Activated CD8-positive, alpha-beta T cell treated with anti-CD3 and anti-CD28 coated beads for 36 hours (primary cell): ENCODE data around the gene WDR4. TPM values are rescaled to one million over a fixed set of nuclear protein-coding genes. Genes with fewer than 3 reads are reported as not detected.
A peak's percentile ranks its signal among the peaks of the same experiment; 100 is the strongest.
"Not testable (repeated sequence)": the region's sequence is repeated elsewhere in the genome, so short reads cannot be mapped to it uniquely, and the experiment has no call there.

Source experiments
- ATAC-seq: fragments of 200-7000 bp; cut with Tn5 transposase; one replicate; pipeline ENCODE4 v1.10.0; 2021; ENCODE audit warnings: mild to moderate bottlenecking, moderate library complexity
- CTCF ChIA-PET: fragments of 350-600 bp; sonication (Branson Sonifier 250); formaldehyde crosslinking; loops from one replicate; lab custom pipeline; 2021; ENCODE audit warnings: antibody characterized with exemption; lab: Charles Lee
- POLR2A ChIA-PET: fragments of 350-600 bp; sonication (Branson Sonifier 250); formaldehyde crosslinking; loops from one replicate; lab custom pipeline; 2021; ENCODE audit warnings: antibody characterized with exemption; lab: Charles Lee
- DNase-seq: peaks from one replicate; pipeline ENCODE4 v3.0.0-alpha.2; 2020
- H3K27ac Mint-ChIP-seq: one replicate; pipeline ENCODE4 v1.8.0; 2021; ENCODE audit warnings: mild to moderate bottlenecking, mixed read lengths
- H3K27me3 Mint-ChIP-seq: one replicate; pipeline ENCODE4 v1.8.0; 2021; ENCODE audit warnings: mixed read lengths
- H3K36me3 Mint-ChIP-seq: one replicate; pipeline ENCODE4 v1.8.0; 2021; ENCODE audit warnings: low read depth, mixed read lengths
- H3K4me1 Mint-ChIP-seq: one replicate; pipeline ENCODE4 v1.8.0; 2021; ENCODE audit warnings: low read depth, mixed read lengths
- H3K4me3 Mint-ChIP-seq: one replicate; pipeline ENCODE4 v1.8.0; 2021; ENCODE audit warnings: mild to moderate bottlenecking, moderate library complexity, mixed read lengths
- H3K9me3 Mint-ChIP-seq: one replicate; pipeline ENCODE4 v1.8.0; 2021; ENCODE audit warnings: mixed read lengths
- intact Hi-C: fragments of 100-400 bp; cut with micrococcal nuclease; formaldehyde crosslinking; loops from one replicate; pipeline ENCODE4 v1.10.0; 2022
- total RNA-seq, 2 experiments: library from RNA; stranded (reverse); gene quantifications; one replicate each; pipeline ENCODE4 v1.2.3, GENCODE V29; 2021
- TF ChIP-seq, protein P1 (sequence below): fragments of 200-600 bp; IDR thresholded peaks from one replicate; pipeline ENCODE4 v1.8.0; 2022; ENCODE audit warnings: antibody characterized with exemption, mild to moderate bottlenecking

WDR4 gene
- total RNA-seq, 2 experiments from 2014 or later: 49.8 to 53.5 TPM

DNA sequence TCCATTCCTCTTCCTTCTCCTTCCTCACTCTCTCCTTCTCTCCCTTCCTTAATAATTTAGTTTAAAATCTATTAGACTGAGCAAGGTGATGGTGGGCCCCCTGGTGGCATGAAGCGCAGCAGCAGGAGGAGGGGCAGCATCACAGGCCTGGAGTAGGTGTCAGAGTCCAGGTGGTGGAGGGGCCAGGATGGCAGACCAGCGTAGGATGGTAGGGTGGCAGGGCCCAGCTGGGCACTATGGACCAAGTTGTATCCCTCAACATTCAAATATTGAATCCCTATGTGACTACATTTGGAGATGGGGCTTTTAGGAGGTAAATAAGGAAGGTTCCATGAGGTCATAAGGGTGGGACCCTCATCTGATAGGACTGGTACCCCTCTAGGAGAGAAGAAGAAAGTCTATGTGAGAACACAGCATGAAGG lies 61.0 kb downstream of the WDR4 start:
- Mint-ChIP-seq H3K36me3 (no peaks in the 10 kb centered on the region), H3K4me1 (peaks cover 2% of the 10 kb centered on the region), H3K27me3 (peaks cover 2% of the 10 kb centered on the region), H3K27ac (no peak overlapping the region), H3K9me3 (peaks cover 2% of the 10 kb centered on the region), H3K4me3 (no peak overlapping the region)
- ChIA-PET CTCF (interaction anchor here (0.7 to 6.0 kb wide), 23 partner anchors 9 to 258 kb away, joined by 3 to 46 read pairs (median 4); no protein-coding TSS in a partner anchor), POLR2A (no interaction called here)
- ATAC-seq (peak; percentile 94), DNase-seq (peak; percentile 80)
- intact Hi-C loops: loop anchor here (5.0 kb wide), 1 partner anchor 226 kb away; no protein-coding TSS in a partner anchor
- TF ChIP-seq, protein P1, sequence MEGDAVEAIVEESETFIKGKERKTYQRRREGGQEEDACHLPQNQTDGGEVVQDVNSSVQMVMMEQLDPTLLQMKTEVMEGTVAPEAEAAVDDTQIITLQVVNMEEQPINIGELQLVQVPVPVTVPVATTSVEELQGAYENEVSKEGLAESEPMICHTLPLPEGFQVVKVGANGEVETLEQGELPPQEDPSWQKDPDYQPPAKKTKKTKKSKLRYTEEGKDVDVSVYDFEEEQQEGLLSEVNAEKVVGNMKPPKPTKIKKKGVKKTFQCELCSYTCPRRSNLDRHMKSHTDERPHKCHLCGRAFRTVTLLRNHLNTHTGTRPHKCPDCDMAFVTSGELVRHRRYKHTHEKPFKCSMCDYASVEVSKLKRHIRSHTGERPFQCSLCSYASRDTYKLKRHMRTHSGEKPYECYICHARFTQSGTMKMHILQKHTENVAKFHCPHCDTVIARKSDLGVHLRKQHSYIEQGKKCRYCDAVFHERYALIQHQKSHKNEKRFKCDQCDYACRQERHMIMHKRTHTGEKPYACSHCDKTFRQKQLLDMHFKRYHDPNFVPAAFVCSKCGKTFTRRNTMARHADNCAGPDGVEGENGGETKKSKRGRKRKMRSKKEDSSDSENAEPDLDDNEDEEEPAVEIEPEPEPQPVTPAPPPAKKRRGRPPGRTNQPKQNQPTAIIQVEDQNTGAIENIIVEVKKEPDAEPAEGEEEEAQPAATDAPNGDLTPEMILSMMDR: peak; percentile 98

DNA sequence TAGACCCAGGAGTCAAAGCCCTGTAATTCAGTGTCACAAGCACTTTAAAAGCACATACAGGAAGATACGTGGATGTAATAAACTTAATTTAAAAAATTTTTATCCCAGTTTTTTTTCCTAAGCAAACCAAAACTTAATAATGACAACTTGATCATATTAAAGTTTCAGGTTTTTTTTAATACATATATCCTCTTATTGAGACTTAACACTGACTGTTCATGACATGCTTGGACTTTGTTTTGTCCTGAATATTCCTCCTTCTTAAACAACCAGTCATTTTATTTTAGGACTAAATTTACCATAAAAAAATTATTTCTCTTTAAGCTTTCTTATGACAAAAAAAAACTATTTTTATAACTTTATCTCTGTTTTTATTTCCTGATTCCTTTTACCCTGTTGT lies 64.1 kb downstream of the WDR4 start:
- no peaks in the 10 kb centered on the region for H3K36me3 Mint-ChIP-seq
- DNase-seq: no peak
- peaks cover 2% of the 10 kb centered on the region for H3K27me3 Mint-ChIP-seq
- H3K9me3 Mint-ChIP-seq: peaks cover 2% of the 10 kb centered on the region
- H3K27ac Mint-ChIP-seq: no peak overlapping the region
- H3K4me1 Mint-ChIP-seq: peaks cover 2% of the 10 kb centered on the region
- intact Hi-C loops: loop anchor here (5.0 kb wide), 1 partner anchor 223 kb away; no protein-coding TSS in a partner anchor
- TF ChIP-seq, protein P1: no peak
- H3K4me3 Mint-ChIP-seq: no peak overlapping the region
- ChIA-PET CTCF (interaction anchor here (1.0 to 2.1 kb wide), 2 partner anchors 221 to 222 kb away, joined by 4 to 5 read pairs; no protein-coding TSS in a partner anchor), POLR2A (interaction anchor here (0.6 to 0.7 kb wide), 2 partner anchors 144 to 459 kb away, joined by 3 read pairs; no protein-coding TSS in a partner anchor)
- no peak for ATAC-seq

DNA sequence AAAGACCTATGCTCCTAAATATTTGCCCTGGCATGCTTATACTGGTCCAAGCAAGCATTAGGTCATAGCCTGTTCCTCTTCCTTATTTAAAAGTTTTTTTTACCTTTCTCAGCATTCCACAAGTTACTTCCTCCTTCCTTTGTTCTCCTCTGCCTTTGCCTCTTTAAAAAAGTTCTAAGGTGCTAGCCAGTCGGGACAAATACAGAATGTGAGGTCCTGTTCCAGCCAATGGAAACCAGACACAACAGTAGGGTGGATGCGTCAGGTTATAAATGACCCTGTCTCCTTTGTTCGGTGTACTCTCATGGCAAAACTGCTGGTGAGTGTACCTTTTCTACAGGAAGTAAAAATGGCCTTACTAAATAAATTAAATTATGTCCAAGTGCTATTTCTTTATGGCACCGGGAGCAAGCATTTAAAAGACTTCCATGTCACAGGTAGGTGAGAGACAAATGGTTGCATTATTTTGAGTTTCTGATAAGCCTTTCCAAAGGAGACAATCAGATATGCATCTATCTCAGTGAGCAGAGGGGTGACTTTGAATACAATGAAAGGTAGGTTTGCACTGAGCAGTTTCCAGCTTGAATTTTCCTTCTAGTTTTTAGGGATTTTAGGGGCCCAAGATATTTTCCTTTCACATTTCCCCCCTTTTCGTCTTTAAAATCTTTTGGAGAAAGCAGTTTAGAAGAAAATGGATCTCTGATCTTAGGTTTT lies 66.7 kb downstream of the WDR4 start:
- DNase-seq, H3K36me3 Mint-ChIP-seq, intact Hi-C loops, H3K27ac Mint-ChIP-seq, POLR2A ChIA-PET, H3K9me3 Mint-ChIP-seq, ATAC-seq, H3K27me3 Mint-ChIP-seq, H3K4me3 Mint-ChIP-seq, H3K4me1 Mint-ChIP-seq: not testable (repeated sequence)
- CTCF ChIA-PET: interaction anchor here (1.0 to 2.1 kb wide), 2 partner anchors 218 to 219 kb away, joined by 3 to 4 read pairs; no protein-coding TSS in a partner anchor

DNA sequence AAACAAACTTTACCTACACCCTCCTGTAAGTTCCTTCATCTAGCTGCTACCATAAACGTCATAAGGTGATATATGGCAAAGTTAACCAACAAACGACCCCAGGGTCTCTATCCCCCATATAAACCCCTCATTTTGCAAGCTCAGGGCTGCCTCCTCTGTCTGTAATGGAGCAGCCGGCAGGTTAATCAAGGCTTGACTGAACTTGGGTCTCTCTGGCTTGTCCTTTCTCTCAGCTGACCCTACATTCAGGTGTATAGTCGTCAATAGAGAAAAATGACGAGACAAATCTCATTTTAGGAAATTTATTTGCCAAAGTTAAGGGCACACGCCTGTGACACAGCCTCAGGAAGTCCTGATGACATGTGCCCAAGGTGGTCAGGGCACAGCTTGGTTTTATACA lies 67.4 kb downstream of the WDR4 start:
- intact Hi-C loops: no loop called here
- Mint-ChIP-seq H3K4me1 (no peaks in the 10 kb centered on the region), H3K4me3 (no peak overlapping the region), H3K27me3 (no peaks in the 10 kb centered on the region), H3K36me3 (no peaks in the 10 kb centered on the region), H3K9me3 (peaks cover 2% of the 10 kb centered on the region), H3K27ac (no peak overlapping the region)
- ATAC-seq (no peak), DNase-seq (no peak)
- ChIA-PET POLR2A (no interaction called here), CTCF (no interaction called here)
- TF ChIP-seq, protein P1: no peak

DNA sequence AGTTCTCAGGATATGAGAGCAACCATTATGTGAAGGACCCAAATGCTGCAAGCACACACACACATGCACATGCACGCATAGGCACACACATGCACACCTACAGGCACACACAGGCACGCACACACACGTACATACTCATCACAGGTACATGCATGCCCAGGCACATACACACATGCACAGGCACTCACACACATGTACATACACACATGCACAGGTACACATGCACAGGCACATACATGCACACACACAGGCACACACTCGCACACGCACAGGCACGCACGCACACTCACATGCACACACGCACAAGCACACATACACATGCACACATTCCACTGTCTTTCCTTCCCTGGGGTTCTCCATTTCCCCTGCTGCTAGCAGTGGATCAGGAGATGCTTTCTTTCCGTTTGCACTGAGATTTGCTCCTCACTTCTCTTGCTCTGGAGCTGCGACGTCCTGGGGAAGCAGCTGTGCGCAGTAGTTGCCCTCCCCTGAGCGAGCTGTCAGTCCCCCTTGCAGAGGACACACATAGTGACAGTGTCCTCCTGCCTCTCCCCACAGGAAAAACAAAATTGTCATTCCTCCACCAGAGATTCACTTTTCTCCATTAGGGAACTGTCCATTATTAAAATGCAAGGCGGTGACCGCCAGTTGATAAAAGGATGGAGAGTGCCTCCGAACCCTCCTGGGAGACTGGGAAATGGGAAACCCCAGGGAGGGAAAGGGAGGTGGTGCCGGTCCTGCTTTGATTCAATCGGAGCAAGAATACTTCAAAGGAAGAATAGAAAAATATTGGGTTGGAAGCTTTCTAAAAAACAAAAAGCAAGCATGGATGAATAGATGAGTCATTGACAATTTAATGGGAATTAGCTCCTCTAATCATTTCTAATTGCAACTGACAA lies 69.5 kb downstream of the WDR4 start:
- CTCF ChIA-PET: interaction anchor here (0.7 kb wide), 1 partner anchor 287 kb away, joined by 3 read pairs; no protein-coding TSS in a partner anchor
- H3K9me3 Mint-ChIP-seq: no peaks in the 10 kb centered on the region
- POLR2A ChIA-PET: no interaction called here
- TF ChIP-seq, protein P1: no peak
- H3K4me1 Mint-ChIP-seq: no peaks in the 10 kb centered on the region
- intact Hi-C loops: no loop called here
- ATAC-seq (no peak), DNase-seq (no peak)
- H3K4me3 Mint-ChIP-seq: no peak overlapping the region
- no peaks in the 10 kb centered on the region for H3K36me3 Mint-ChIP-seq
- H3K27me3 Mint-ChIP-seq: no peaks in the 10 kb centered on the region
- H3K27ac Mint-ChIP-seq: no peak overlapping the region
